ENCODE measurements around the gene RUNX2.

The RUNX2 gene

DNA sequence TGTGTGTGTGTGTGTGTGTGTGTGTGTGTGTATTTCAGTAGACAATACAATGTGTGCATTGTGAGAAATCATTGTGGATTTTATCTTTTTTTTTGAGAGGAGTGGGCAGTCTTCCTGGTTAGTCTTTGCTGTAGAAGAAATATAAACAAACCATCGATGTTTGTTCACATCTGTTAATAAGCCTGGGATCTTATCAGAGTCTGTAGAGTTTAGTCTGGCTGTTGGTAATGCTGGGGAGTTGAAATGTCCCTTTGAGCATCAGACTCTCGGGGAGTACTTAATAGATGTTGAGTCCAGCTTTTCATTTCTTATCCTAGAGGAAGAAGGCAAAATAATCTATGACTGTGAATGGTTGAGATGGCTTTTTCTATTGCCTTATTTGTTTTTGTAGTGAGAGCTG, 146.2 kb downstream of the RUNX2 start:
- H3K4me3 ChIP-seq (ENCODE audit: low read depth, low read length) = no peak overlapping the region
- no peak for DNase-seq (ENCODE audit: low read depth)
- TF ChIP-seq, protein P1, sequence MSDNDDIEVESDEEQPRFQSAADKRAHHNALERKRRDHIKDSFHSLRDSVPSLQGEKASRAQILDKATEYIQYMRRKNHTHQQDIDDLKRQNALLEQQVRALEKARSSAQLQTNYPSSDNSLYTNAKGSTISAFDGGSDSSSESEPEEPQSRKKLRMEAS (IDR thresholded peaks at IDR 0.05; ENCODE audit: low read depth, low read length) = no peak
- TF ChIP-seq MYC (IDR thresholded peaks at IDR 0.05; ENCODE audit: low read depth, low read length) (no peak), POLR2A (IDR thresholded peaks at IDR 0.05; ENCODE audit: extremely low read depth, insufficient read length) (no peak)
- TF ChIP-seq, protein P2, sequence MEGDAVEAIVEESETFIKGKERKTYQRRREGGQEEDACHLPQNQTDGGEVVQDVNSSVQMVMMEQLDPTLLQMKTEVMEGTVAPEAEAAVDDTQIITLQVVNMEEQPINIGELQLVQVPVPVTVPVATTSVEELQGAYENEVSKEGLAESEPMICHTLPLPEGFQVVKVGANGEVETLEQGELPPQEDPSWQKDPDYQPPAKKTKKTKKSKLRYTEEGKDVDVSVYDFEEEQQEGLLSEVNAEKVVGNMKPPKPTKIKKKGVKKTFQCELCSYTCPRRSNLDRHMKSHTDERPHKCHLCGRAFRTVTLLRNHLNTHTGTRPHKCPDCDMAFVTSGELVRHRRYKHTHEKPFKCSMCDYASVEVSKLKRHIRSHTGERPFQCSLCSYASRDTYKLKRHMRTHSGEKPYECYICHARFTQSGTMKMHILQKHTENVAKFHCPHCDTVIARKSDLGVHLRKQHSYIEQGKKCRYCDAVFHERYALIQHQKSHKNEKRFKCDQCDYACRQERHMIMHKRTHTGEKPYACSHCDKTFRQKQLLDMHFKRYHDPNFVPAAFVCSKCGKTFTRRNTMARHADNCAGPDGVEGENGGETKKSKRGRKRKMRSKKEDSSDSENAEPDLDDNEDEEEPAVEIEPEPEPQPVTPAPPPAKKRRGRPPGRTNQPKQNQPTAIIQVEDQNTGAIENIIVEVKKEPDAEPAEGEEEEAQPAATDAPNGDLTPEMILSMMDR (IDR thresholded peaks at IDR 0.05; ENCODE audit: low read depth, low read length) = no peak

DNA sequence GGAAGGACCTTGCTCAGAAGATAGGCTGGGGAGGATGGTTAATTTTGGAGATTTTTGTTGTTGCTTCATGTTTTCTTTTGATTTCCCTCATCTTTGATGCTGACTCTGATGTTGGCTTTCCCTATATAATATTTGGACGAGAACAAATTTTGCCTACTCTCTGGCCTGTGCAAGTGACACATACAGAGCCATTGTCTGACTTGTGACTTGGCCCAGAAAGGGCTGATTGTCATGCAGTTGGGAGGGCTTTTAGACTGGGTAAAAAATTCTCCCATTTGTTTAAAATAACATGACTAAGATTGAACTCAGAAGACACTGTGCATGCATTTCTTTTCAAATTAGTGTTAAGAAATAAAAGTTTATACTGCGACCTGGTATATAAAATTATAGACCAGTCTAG, 148.2 kb downstream of the RUNX2 start:
- no peak for DNase-seq (ENCODE audit: low read depth)
- H3K4me3 ChIP-seq (ENCODE audit: low read depth, low read length) = no peak overlapping the region
- TF ChIP-seq, protein P2 (IDR thresholded peaks at IDR 0.05; ENCODE audit: low read depth, low read length) = no peak
- TF ChIP-seq, protein P1 (IDR thresholded peaks at IDR 0.05; ENCODE audit: low read depth, low read length) = no peak
- TF ChIP-seq MYC (IDR thresholded peaks at IDR 0.05; ENCODE audit: low read depth, low read length) (no peak), POLR2A (IDR thresholded peaks at IDR 0.05; ENCODE audit: extremely low read depth, insufficient read length) (no peak)

DNA sequence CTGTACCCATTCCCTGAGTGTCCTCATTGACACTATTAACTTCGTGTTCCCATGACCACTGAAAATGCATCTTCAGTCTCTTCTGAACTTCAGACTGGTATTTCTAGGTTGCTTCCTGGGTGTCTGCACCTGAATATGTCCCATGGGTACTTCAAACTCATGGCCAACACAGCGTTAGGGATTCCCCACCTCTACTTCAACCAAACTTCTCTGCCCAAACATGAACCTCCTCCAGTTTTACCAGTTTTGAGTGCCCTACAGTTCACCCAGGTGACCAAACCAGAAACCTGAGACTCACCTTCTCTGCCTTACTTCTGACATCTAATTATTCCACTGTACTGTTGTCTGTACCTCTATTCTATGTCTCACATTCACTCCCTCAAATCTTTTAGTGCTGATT, 149.1 kb downstream of the RUNX2 start:
- TF ChIP-seq POLR2A (IDR thresholded peaks at IDR 0.05; ENCODE audit: extremely low read depth, insufficient read length) (no peak), MYC (IDR thresholded peaks at IDR 0.05; ENCODE audit: low read depth, low read length) (no peak)
- TF ChIP-seq, protein P2 (IDR thresholded peaks at IDR 0.05; ENCODE audit: low read depth, low read length) = no peak
- TF ChIP-seq, protein P1 (IDR thresholded peaks at IDR 0.05; ENCODE audit: low read depth, low read length) = no peak
- no peak overlapping the region for H3K4me3 ChIP-seq (ENCODE audit: low read depth, low read length)
- DNase-seq (ENCODE audit: low read depth) = no peak

DNA sequence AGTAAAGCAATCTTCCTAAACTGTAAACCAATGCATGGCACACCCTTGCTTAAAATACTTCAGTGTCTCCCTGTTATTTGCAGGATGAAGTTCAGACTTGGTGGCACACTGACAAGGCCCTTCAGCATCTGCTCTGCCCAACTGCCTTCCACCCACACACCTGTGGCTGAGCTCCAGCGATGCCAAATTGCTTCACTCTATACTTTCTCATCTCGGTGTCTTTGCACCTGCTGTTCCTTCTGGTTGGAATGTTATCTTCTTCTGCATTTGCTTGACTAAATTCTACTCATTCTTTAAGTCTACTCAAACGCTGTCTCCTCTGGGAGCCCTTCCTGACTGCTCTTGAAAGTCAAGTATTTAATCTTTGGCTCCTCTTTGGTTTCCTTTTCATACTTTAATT, 149.7 kb downstream of the RUNX2 start:
- TF ChIP-seq, protein P2 (IDR thresholded peaks at IDR 0.05; ENCODE audit: low read depth, low read length) = no peak
- TF ChIP-seq POLR2A (IDR thresholded peaks at IDR 0.05; ENCODE audit: extremely low read depth, insufficient read length) (no peak), MYC (IDR thresholded peaks at IDR 0.05; ENCODE audit: low read depth, low read length) (no peak)
- TF ChIP-seq, protein P1 (IDR thresholded peaks at IDR 0.05; ENCODE audit: low read depth, low read length) = no peak
- H3K4me3 ChIP-seq (ENCODE audit: low read depth, low read length) = no peak overlapping the region
- DNase-seq (ENCODE audit: low read depth) = no peak

DNA sequence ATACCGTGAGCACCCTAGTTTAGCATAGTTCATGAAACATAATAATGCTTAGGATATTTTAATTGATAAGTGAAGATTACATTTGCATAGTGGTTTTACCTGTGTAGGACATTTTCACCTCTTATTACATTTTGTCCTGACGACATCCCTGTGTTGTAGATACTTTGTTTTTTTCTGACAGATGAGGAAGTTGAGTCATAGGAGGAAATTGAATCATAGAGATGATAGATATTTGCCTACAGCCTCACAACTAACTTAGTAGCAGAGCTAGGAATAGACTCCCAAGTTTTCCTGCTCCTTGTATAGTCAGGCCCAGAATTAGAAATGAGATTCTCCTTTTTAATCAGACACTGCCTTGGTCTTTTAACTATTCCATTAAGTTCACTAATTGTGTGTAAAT, 150.1 kb downstream of the RUNX2 start:
- H3K4me3 ChIP-seq (ENCODE audit: low read depth, low read length) = no peak overlapping the region
- TF ChIP-seq POLR2A (IDR thresholded peaks at IDR 0.05; ENCODE audit: extremely low read depth, insufficient read length) (no peak), MYC (IDR thresholded peaks at IDR 0.05; ENCODE audit: low read depth, low read length) (0 out of 2 replicates have a peak, but pooled peaks have one; percentile 8)
- TF ChIP-seq, protein P2 (IDR thresholded peaks at IDR 0.05; ENCODE audit: low read depth, low read length) = no peak
- peak; percentile 66 for DNase-seq (ENCODE audit: low read depth)

Measured in NB4 (cell line).